Psoas muscle (tissue), 8 donors: ENCODE results near the gene NOS2. TPM values are rescaled to one million over a fixed set of nuclear protein-coding genes. Genes with fewer than 3 reads are reported as not detected.
"Not testable (repeated sequence)": the region's sequence is repeated elsewhere in the genome, so short reads cannot be mapped to it uniquely, and the experiment has no call there.

Experiments used
- ATAC-seq, 4 donors: fragments of 200-7000 bp; cut with Tn5 transposase; one replicate each; pipeline ENCODE4 v1.9.1; 2020; ENCODE audit warnings: moderate library complexity in 3 of 4, mild to moderate bottlenecking in 2 of 4
- DNase-seq, 2 donors: peaks; one replicate each; pipeline ENCODE4 v3.0.0-alpha.2; 2020
- H3K27ac ChIP-seq: fragments of 200-600 bp; one replicate; pipeline ENCODE4 v1.8.0; 2022
- H3K27me3 ChIP-seq, 3 donors: fragments of 200-600 bp in 1 of 3; one replicate each; pipeline versions ENCODE4 v1.6.1 to v1.8.0; 2013 to 2022; ENCODE audit warnings: low read length in 2 of 3, mild to moderate bottlenecking in 2 of 3, moderate library complexity in 1 of 3; ENCODE audit not compliant: insufficient read depth in 3 of 3
- H3K36me3 ChIP-seq, 2 donors: fragments of 200-600 bp in 1 of 2; one replicate each; pipeline versions ENCODE4 v1.6.1 to v1.8.0; 2013 to 2022; ENCODE audit warnings: low read depth in 1 of 2, mild to moderate bottlenecking in 1 of 2, moderate library complexity in 1 of 2; ENCODE audit not compliant: insufficient read depth in 1 of 2
- H3K4me1 ChIP-seq: fragments of 200-600 bp; one replicate; pipeline ENCODE4 v1.8.0; 2022
- H3K4me3 ChIP-seq: fragments of 200-600 bp; one replicate; pipeline ENCODE4 v1.8.0; 2022; ENCODE audit warnings: mild to moderate bottlenecking
- H3K9me3 ChIP-seq: fragments of 200-600 bp; one replicate; pipeline ENCODE4 v1.8.0; 2022
- CTCF ChIP-seq: fragments of 200-600 bp; IDR thresholded peaks from one replicate; pipeline ENCODE4 v1.8.0; 2022; ENCODE audit warnings: antibody characterized with exemption
- WGBS, 3 donors: extraction: QIAGEN DNeasy Blood & Tissue Kit; methylation state at CpG; one replicate each; pipeline versions ENCODE4 v1.1.6 to v1.1.7; 2013; 5-methylcytosine and 5-hydroxymethylcytosine counted together
- intact Hi-C, 2 donors: fragments of 100-400 bp; cut with DNase I; formaldehyde crosslinking; loops; one replicate each; pipeline versions ENCODE4 v1.11.0 to v1.14.2; 2022
- long read RNA-seq, 2 donors: library from polyadenylated mRNA; unstranded; transcript quantifications; one replicate each; pipeline ENCODE4 v2.0.0, GENCODE V29; 2021
- polyA plus RNA-seq, 3 donors: library from polyadenylated mRNA; stranded (reverse); fragments of 200-250 nt; gene quantifications; one replicate each; pipeline ENCODE4 v1.2.3, GENCODE V29; 2013
- total RNA-seq, 4 donors: library from RNA; stranded (reverse); fragmentation: NEBNext Ultra II Directional in 2 of 4; extraction: Animal tissue kit (Norgen Biotek cat#: 25700) in 2 of 4; gene quantifications; one replicate each; pipeline versions ENCODE4 v1.2.1 to v1.2.4, GENCODE V29; 2021 to 2023
- donor health status: healthy with polysubstance abuse.
- donor health status: DM: no; HTN: no; CAD: no; lungs with moderate emphysema.
- donor health status: Bipolar disorder and iron deficiency.
- donor health status: healthy.
- donor health status: DM: yes; HTN: yes; CAD: no.
- donor health status: DM: no; HTN: no; CAD: no.
- donor health status: DM: no; HTN: no; CAD: no.
- donor health status: DM: yes; HTN: yes; CAD: no.

NOS2 gene
- total RNA-seq (under 1 TPM; 0.06 to 0.79 (median 0.29) TPM), polyA plus RNA-seq (under 1 TPM; 0.09 to 0.14 (median 0.09) TPM)
- long read RNA-seq, donor 1 = 0 reads
- long read RNA-seq, donor 2 = 0 reads

- H3K36me3 ChIP-seq = no peaks in the 10 kb centered on the region
- WGBS, 3 donors = 25 to 36% (median 29%) methylated on average over 1 of the region's 1 CpG
- no peak for TF ChIP-seq CTCF
- no peak within 1 kb of the TSS for H3K4me3 ChIP-seq
- no peak for ATAC-seq
- no peak within 1 kb of the TSS for H3K27ac ChIP-seq
- H3K4me1 ChIP-seq = no peaks in the 10 kb centered on the region
- intact Hi-C loops = loop anchor here in 1 of 2 donors (5.0 kb wide), 1 partner anchor 77 kb away; no protein-coding TSS in a partner anchor
- no peak for DNase-seq
- no peaks in the 10 kb centered on the region for H3K9me3 ChIP-seq
- peaks cover 0 to 5% (median 3%) of the 10 kb centered on the region in 3 donors for H3K27me3 ChIP-seq
These were observed at the start of gene NOS2 for GRCh38 chr17:27800522-27800921. Gene NOS2, minus strand, starts transcription at chr17:27800529. Its CDS starts 1,720 bp downstream, at chr17:27798809.

GRCh38 chr17:27849474-27850185, 49.3 kb upstream of the NOS2 start:
- H3K4me3 ChIP-seq = no peak overlapping the region
- no peak for TF ChIP-seq CTCF
- no peaks in the 10 kb centered on the region for H3K9me3 ChIP-seq
- WGBS, 3 donors = 51 to 62% (median 54%) methylated on average over 9 of the region's 9 CpGs
- no peak for DNase-seq
- no peak for ATAC-seq
- no peaks in the 10 kb centered on the region for H3K4me1 ChIP-seq
- H3K27me3 ChIP-seq = no peaks in the 10 kb centered on the region
- intact Hi-C loops = loop anchor here in 1 of 2 donors (5.0 kb wide), 1 partner anchor 53 kb away; no protein-coding TSS in a partner anchor
- H3K27ac ChIP-seq = no peak overlapping the region
- H3K36me3 ChIP-seq = no peaks in the 10 kb centered on the region

GRCh38 chr17:27848931-27849330, 48.6 kb upstream of the NOS2 start:
- no peak overlapping the region for H3K4me3 ChIP-seq
- no peaks in the 10 kb centered on the region for H3K27me3 ChIP-seq
- no peaks in the 10 kb centered on the region for H3K4me1 ChIP-seq
- H3K27ac ChIP-seq = no peak overlapping the region
- H3K36me3 ChIP-seq = no peaks in the 10 kb centered on the region
- 44 to 50% (median 46%) methylated on average over 3 of the region's 3 CpGs for WGBS, 3 donors
- H3K9me3 ChIP-seq = no peaks in the 10 kb centered on the region
- ATAC-seq (no peak), DNase-seq (no peak)
- TF ChIP-seq CTCF = no peak
- intact Hi-C loops = no loop called here

- intact Hi-C loops, H3K36me3 ChIP-seq, H3K9me3 ChIP-seq, H3K27ac ChIP-seq, H3K4me3 ChIP-seq, H3K4me1 ChIP-seq, ATAC-seq, DNase-seq, H3K27me3 ChIP-seq: not testable (repeated sequence)
- WGBS, 3 donors = 86 to 93% (median 88%) methylated on average over 11 of the region's 11 CpGs
These were observed 46.5 kb upstream of the NOS2 start for GRCh38 chr17:27846808-27847307.

- H3K36me3 ChIP-seq = no peaks in the 10 kb centered on the region
- no peak for TF ChIP-seq CTCF
- no peak for ATAC-seq
- intact Hi-C loops = no loop called here
- H3K4me1 ChIP-seq = no peaks in the 10 kb centered on the region
- H3K9me3 ChIP-seq = no peaks in the 10 kb centered on the region
- no peak for DNase-seq
- H3K4me3 ChIP-seq = no peak overlapping the region
- H3K27ac ChIP-seq = no peak overlapping the region
- 80 to 91% (median 81%) methylated on average over 23 of the region's 23 CpGs for WGBS, 3 donors
- no peaks in the 10 kb centered on the region for H3K27me3 ChIP-seq
These were observed 45.8 kb upstream of the NOS2 start for GRCh38 chr17:27846042-27846655.
